Neural crest cell (in vitro differentiated cells): ENCODE measurements around the gene DCTN3. TPM values are rescaled to one million over a fixed set of nuclear protein-coding genes. Genes with fewer than 3 reads are reported as not detected.
A peak's percentile ranks its signal among the peaks of the same experiment; 100 is the strongest.

Source experiments
- DNase-seq: peaks from one replicate; pipeline ENCODE4 v3.0.0; 2021; ENCODE audit warnings: low read depth, mixed read lengths, low spot score
- H3K27ac Mint-ChIP-seq: one replicate; pipeline ENCODE4 v1.8.0; 2021; ENCODE audit warnings: mild to moderate bottlenecking, mixed read lengths; ENCODE audit not compliant: unreplicated experiment
- H3K27me3 Mint-ChIP-seq: 2 replicates; pipeline ENCODE4 v1.8.0; 2021; ENCODE audit warnings: low read depth, mild to moderate bottlenecking, mixed read lengths
- H3K36me3 Mint-ChIP-seq: 2 replicates; pipeline ENCODE4 v1.8.0; 2021; ENCODE audit warnings: low read depth, mild to moderate bottlenecking, mixed read lengths
- H3K4me1 Mint-ChIP-seq: 2 replicates; pipeline ENCODE4 v1.8.0; 2021; ENCODE audit warnings: mixed read lengths
- H3K4me3 Mint-ChIP-seq: one replicate; pipeline ENCODE4 v1.8.0; 2021; ENCODE audit warnings: mild to moderate bottlenecking, mixed read lengths
- H3K9me3 Mint-ChIP-seq: 2 replicates; pipeline ENCODE4 v1.8.0; 2021; ENCODE audit warnings: mixed read lengths
- CTCF ChIP-seq: fragments of 200-600 bp; sonication (generic); conservative IDR thresholded peaks from 2 replicates; pipeline ENCODE4 v1.5.0; 2021; ENCODE audit warnings: antibody characterized with exemption, mild to moderate bottlenecking
- total RNA-seq: library from RNA; stranded (reverse); gene quantifications from 2 replicates; pipeline ENCODE4 v1.2.1, GENCODE V29; 2021

DCTN3 gene
- total RNA-seq, 1 donor from 2014 or later: 102 TPM

DNA sequence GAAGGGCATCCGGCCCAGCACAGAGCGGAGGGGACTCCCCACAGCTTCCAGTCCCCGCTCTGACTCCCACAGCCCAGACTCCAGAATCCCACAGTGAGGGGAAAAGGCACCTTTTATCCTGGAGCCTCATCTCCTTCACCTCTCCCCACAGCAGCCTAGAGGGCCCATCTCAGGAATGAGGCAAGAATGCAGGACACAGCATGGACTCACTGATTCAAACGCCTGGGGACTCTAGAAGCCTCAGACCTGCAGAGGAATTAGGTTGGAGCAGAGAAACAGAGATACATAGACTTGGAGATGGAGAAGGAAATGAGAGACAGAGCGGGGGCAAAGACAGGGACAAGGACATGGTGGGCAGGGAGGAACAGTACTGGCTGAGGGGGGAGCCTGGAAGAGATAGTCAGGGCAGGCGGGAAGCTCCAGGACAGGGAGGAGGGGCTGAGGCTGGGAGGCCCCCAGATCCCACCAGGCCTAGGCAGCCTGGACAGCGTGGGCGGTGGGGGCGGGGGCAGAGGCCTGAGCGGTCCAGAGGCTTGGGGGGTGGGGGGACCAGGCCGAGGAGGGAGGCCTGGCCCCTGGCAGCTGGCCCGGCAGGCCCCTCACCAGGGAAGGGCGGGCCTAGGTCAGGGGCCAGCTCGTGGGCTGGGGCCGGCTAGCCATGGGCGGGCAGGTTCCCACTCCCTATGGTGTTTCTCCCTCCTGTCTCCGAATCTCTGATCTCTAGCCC, 46.5 kb downstream of the DCTN3 start:
- peak overlapping the region; percentile 27 for H3K27ac Mint-ChIP-seq
- H3K9me3 Mint-ChIP-seq: no peaks in the 10 kb centered on the region
- H3K27me3 Mint-ChIP-seq: no peaks in the 10 kb centered on the region
- peaks cover 88% of the 10 kb centered on the region for H3K4me1 Mint-ChIP-seq
- TF ChIP-seq CTCF: no peak
- peak overlapping the region; percentile 69 for H3K4me3 Mint-ChIP-seq
- DNase-seq: no peak
- H3K36me3 Mint-ChIP-seq: no peaks in the 10 kb centered on the region

DNA sequence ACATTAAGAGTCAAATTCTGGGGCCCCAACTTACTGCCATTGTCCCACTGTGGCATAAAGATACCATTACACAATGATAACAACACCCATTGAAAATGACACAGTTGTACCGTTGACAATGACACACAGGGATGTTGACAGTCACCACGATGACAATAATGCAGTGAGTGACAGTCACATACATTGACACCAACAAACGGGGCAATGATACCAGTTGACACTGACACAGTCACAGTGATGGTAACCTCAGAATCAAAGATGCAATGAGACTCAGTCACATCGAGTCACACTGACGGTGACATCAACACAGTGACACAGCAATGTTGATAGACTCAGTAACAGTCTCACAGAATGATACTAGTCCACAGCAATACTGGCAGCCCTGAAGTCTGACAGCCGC, 47.7 kb downstream of the DCTN3 start:
- no peak for TF ChIP-seq CTCF
- H3K36me3 Mint-ChIP-seq: no peaks in the 10 kb centered on the region
- no peak overlapping the region for H3K27ac Mint-ChIP-seq
- no peaks in the 10 kb centered on the region for H3K9me3 Mint-ChIP-seq
- no peaks in the 10 kb centered on the region for H3K27me3 Mint-ChIP-seq
- DNase-seq: no peak
- H3K4me1 Mint-ChIP-seq: peaks cover 89% of the 10 kb centered on the region
- H3K4me3 Mint-ChIP-seq: no peak overlapping the region

GRCh38 chr9:34572092-34572491, 48.2 kb downstream of the DCTN3 start:
- H3K36me3 Mint-ChIP-seq: no peaks in the 10 kb centered on the region
- TF ChIP-seq CTCF: no peak
- H3K27ac Mint-ChIP-seq: no peak overlapping the region
- no peaks in the 10 kb centered on the region for H3K9me3 Mint-ChIP-seq
- no peaks in the 10 kb centered on the region for H3K27me3 Mint-ChIP-seq
- DNase-seq: no peak
- peaks cover 89% of the 10 kb centered on the region for H3K4me1 Mint-ChIP-seq
- peak overlapping the region; percentile 19 for H3K4me3 Mint-ChIP-seq

DNA sequence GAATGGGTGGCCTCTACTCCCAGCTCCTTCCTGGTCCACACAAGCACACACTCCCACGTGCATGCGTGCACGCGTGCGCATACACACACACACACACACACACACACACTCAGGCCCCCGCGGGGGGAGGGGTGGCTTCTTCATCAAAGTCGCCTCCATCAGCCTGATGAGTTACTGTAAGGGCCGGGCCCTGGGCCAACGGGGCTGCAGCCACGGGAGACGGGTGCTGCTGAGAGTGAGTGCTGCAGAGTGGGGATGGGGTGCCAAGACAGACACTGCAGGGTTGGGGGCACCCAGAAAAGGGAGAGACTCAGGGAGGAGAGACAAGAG, 48.8 kb downstream of the DCTN3 start:
- no peak for TF ChIP-seq CTCF
- Mint-ChIP-seq H3K9me3 (no peaks in the 10 kb centered on the region), H3K27ac (no peak overlapping the region), H3K36me3 (no peaks in the 10 kb centered on the region), H3K4me3 (no peak overlapping the region), H3K27me3 (no peaks in the 10 kb centered on the region), H3K4me1 (peaks cover 89% of the 10 kb centered on the region)
- no peak for DNase-seq

- Mint-ChIP-seq H3K36me3 (no peaks in the 10 kb centered on the region), H3K4me3 (peak overlapping the region; percentile 21)
- TF ChIP-seq CTCF: no peak
Measured at GRCh38 chr9:34570809-34571480, 49.4 kb downstream of the DCTN3 start.

More at GRCh38 chr9:34570809-34571480, 49.4 kb downstream of the DCTN3 start:
- Mint-ChIP-seq H3K4me1 (peaks cover 85% of the 10 kb centered on the region), H3K27ac (peak overlapping the region; percentile 54), H3K9me3 (no peaks in the 10 kb centered on the region), H3K27me3 (no peaks in the 10 kb centered on the region)
- DNase-seq: no peak
